ENCODE results near the gene LSM10. TPM values are rescaled to one million over a fixed set of nuclear protein-coding genes. Genes with fewer than 3 reads are reported as not detected.

The LSM10 gene
- total and polyA plus RNA-seq, 9 of the 15 experiments (the other 6 are each of a cell fraction or from before 2014, with no cell fraction given): 13.2 to 146 (median 68.9) TPM

- TF ChIP-seq, protein P1, sequence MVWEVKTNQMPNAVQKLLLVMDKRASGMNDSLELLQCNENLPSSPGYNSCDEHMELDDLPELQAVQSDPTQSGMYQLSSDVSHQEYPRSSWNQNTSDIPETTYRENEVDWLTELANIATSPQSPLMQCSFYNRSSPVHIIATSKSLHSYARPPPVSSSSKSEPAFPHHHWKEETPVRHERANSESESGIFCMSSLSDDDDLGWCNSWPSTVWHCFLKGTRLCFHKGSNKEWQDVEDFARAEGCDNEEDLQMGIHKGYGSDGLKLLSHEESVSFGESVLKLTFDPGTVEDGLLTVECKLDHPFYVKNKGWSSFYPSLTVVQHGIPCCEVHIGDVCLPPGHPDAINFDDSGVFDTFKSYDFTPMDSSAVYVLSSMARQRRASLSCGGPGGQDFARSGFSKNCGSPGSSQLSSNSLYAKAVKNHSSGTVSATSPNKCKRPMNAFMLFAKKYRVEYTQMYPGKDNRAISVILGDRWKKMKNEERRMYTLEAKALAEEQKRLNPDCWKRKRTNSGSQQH (CRISPR knock-in tag; IDR thresholded peaks at IDR 0.05): no peak
- TF ChIP-seq ZNF766 (CRISPR knock-in tag; conservative IDR thresholded peaks at IDR 0.05) (no peak), SIN3A (IDR thresholded peaks at IDR 0.05; ENCODE audit: borderline replicate concordance in 2 of 2, control insufficient read depth in 1 of 2, low read depth in 2 of 2, low read length in 2 of 2) (no peak), MEIS2 (IDR thresholded peaks at IDR 0.05; ENCODE audit: partially characterized antibody) (no peak)
These were observed 46.3 kb downstream of the LSM10 start (continued) for GRCh38 chr1:36351227-36351977.

- ChIA-PET CTCF (ENCODE audit: low intra/inter-chr PET ratio) (no interaction called here), POLR2A (interaction anchor here (0.7 to 1.6 kb wide), 5 partner anchors 8 to 36 kb away, joined by 3 to 5 read pairs (median 4); no protein-coding TSS in a partner anchor)
- Histone ChIP-seq H3K9ac (ENCODE audit: insufficient read depth in 1 of 2, low read depth in 2 of 2, low read length in 2 of 2) (peak overlapping the region in 1 of 2 experiments; percentile 67; a peak in 2 of 4 replicates), H2AFZ (ENCODE audit: low read depth, low read length) (no peak overlapping the region), H3K4me2 (ENCODE audit: insufficient read depth, low read length) (no peak overlapping the region), H3K4me3 (no peak overlapping the region), H3K9me1 (ENCODE audit: control insufficient read depth, insufficient read depth, low read length) (no peaks in the 10 kb centered on the region), H4K20me1 (replicated peaks; ENCODE audit: control insufficient read depth, insufficient read depth, low read length) (peaks cover 9% of the 10 kb centered on the region; the same call in 1 of the 2 replicates), H3K79me2 (ENCODE audit: control insufficient read depth, insufficient read depth, low read length) (no peaks in the 10 kb centered on the region), H3K27me3 (ENCODE audit: control insufficient read depth in 2 of 2, insufficient read depth in 2 of 2, low read length in 2 of 2) (no peaks in the 10 kb centered on the region), H3K27ac (ENCODE audit: extremely low read depth, low read depth, low read length) (no peak overlapping the region), H3K4me1 (replicated peaks in 1 of 2; ENCODE audit: control insufficient read depth in 2 of 2, insufficient read depth in 2 of 2, low read length in 2 of 2) (peaks cover 5 to 16% of the 10 kb centered on the region in 2 experiments; a peak in 4 of 5 replicates), H3K36me3 (ENCODE audit: control insufficient read depth, insufficient read depth, low read length) (peaks cover 90% of the 10 kb centered on the region; the same call in 2 of the 3 replicates), H3K9me3 (replicated peaks; ENCODE audit: control insufficient read depth, insufficient read depth, low read depth, low read length) (no peaks in the 10 kb centered on the region)
- intact Hi-C loops (cut with micrococcal nuclease): no loop called here
- FAIRE-seq (no peak), ATAC-seq (no peak), DNase-seq (ENCODE audit: extremely low read depth in 1 of 4, low spot score in 3 of 4) (no peak)
- 91% methylated on average over 12 of the region's 13 CpGs for WGBS (ENCODE audit: insufficient coverage, low coverage, missing lambda C conversion rate)
- in situ Hi-C loops (cut with MboI): no loop called here
- no TSS peak for BruUV-seq (replicated peaks)
- no peak for TF ChIP-seq ZNF644 (tag; IDR thresholded peaks at IDR 0.05; ENCODE audit: low read depth)
- TF ChIP-seq HDAC8 (tag; IDR thresholded peaks at IDR 0.05): no peak
- TF ChIP-seq CLOCK (CRISPR knock-in tag; IDR thresholded peaks at IDR 0.05; ENCODE audit: borderline replicate concordance): no peak
- no peak for TF ChIP-seq ETV6 (IDR thresholded peaks at IDR 0.05; ENCODE audit: borderline replicate concordance in 1 of 2, low read depth in 2 of 2, low read length in 1 of 2)
- no peak for TF ChIP-seq ETV6 (CRISPR knock-in tag; IDR thresholded peaks at IDR 0.05; ENCODE audit: borderline replicate concordance)
- no peak for TF ChIP-seq HDAC1 (IDR thresholded peaks at IDR 0.05)
- no peak for TF ChIP-seq MTA3 (IDR thresholded peaks at IDR 0.05; ENCODE audit: borderline replicate concordance)
- TF ChIP-seq ZNF77 (CRISPR knock-in tag; IDR thresholded peaks at IDR 0.05): no peak
- no peak for TF ChIP-seq NCOA6 (IDR thresholded peaks at IDR 0.05)
- no peak for TF ChIP-seq ZNF830 (CRISPR knock-in tag; IDR thresholded peaks at IDR 0.05)
- TF ChIP-seq, protein P2, sequence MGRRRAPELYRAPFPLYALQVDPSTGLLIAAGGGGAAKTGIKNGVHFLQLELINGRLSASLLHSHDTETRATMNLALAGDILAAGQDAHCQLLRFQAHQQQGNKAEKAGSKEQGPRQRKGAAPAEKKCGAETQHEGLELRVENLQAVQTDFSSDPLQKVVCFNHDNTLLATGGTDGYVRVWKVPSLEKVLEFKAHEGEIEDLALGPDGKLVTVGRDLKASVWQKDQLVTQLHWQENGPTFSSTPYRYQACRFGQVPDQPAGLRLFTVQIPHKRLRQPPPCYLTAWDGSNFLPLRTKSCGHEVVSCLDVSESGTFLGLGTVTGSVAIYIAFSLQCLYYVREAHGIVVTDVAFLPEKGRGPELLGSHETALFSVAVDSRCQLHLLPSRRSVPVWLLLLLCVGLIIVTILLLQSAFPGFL (CRISPR knock-in tag; IDR thresholded peaks at IDR 0.05): no peak
These were observed 47.0 kb downstream of the LSM10 start for GRCh38 chr1:36350659-36351226.

All from K562 (cell line).